HepG2 (cell line): ENCODE results near the gene HSPA1L. TPM values are rescaled to one million over a fixed set of nuclear protein-coding genes. Genes with fewer than 3 reads are reported as not detected.

ENCODE experiments used
- ATAC-seq: fragments of 200-7000 bp; cut with Tn5 transposase; 3 replicates; pipeline ENCODE4 v1.9.1; 2020; ENCODE audit warnings: mild to moderate bottlenecking, moderate library complexity
- BruUV-seq: library from RNA; stranded (reverse); fragments of 400-500 nt; replicated peaks from 2 replicates; lab custom pipeline; 2021; lab: Mats Ljungman, UMichigan
- CTCF ChIA-PET: fragments of 300-600 bp; formaldehyde crosslinking; extraction: SDS; loops from one replicate; lab custom pipeline; 2021; ENCODE audit warnings: low total read pairs, inconsistent platforms, low intra/inter-chr PET ratio; lab: Yijun Ruan, JAX
- POLR2A ChIA-PET: fragments of 350-600 bp; sonication (Branson Sonifier 250); formaldehyde crosslinking; loops from one replicate; lab custom pipeline; 2020; ENCODE audit warnings: antibody characterized with exemption, inconsistent platforms; lab: Yijun Ruan, JAX
- DNase-seq: peaks from one replicate; pipeline ENCODE4 v3.0.0-alpha.2; 2015; ENCODE audit warnings: low spot score
- FAIRE-seq: peaks from 3 replicates; lab custom pipeline; 2011; peaks lifted over from hg19 to GRCh38; lab: Jason Lieb, UNC
- H2AFZ ChIP-seq: one replicate; pipeline ENCODE4 v1.6.1; 2011; ENCODE audit warnings: low read length, inconsistent platforms
- H3K27ac ChIP-seq: fragments of 300-600 bp; 3 replicates; pipeline ENCODE4 v1.8.0; 2011; ENCODE audit warnings: mixed run types, mild to moderate bottlenecking, mixed read lengths, low read length, inconsistent platforms; ENCODE audit not compliant: insufficient read depth; ENCODE audit errors: extremely low read length
- H3K27me3 ChIP-seq, 2 experiments: fragments of 200-600 bp in 1 of 2; 2 replicates in 1 of 2; 3 replicates in 1 of 2; pipeline versions ENCODE4 v1.6.0 to v1.8.0; 2011; ENCODE audit warnings: low read length in 2 of 2, mild to moderate bottlenecking in 2 of 2, moderate library complexity in 2 of 2, inconsistent platforms in 1 of 2; ENCODE audit not compliant: insufficient read depth in 2 of 2, control insufficient read depth in 1 of 2
- H3K36me3 ChIP-seq, 2 experiments: fragments of 200-600 bp in 1 of 2; replicated peaks in 1 of 2; 2 replicates in 1 of 2; 3 replicates in 1 of 2; pipeline versions ENCODE4 v1.5.1 to v1.8.0; 2011; ENCODE audit warnings: low read length in 2 of 2, inconsistent platforms in 1 of 2; ENCODE audit not compliant: insufficient read depth in 2 of 2, control insufficient read depth in 1 of 2
- H3K4me1 ChIP-seq: 2 replicates; pipeline ENCODE4 v1.5.1; 2012; ENCODE audit warnings: low read length, inconsistent platforms; ENCODE audit not compliant: insufficient read depth
- H3K4me2 ChIP-seq: 2 replicates; pipeline ENCODE4 v1.6.0; 2011; ENCODE audit warnings: low read depth, low read length, inconsistent platforms
- H3K4me3 ChIP-seq, 3 experiments: fragments of 200-600 bp in 1 of 3; sonication (generic), shearing (Covaris generic) in 1 of 3; replicated peaks in 1 of 3; 2 replicates each; pipeline ENCODE4 v1.5.1; 2011 to 2016; ENCODE audit warnings: low read length in 3 of 3, inconsistent platforms in 2 of 3, low read depth in 2 of 3, mild to moderate bottlenecking in 2 of 3, control low read depth in 1 of 3, mixed read lengths in 1 of 3; ENCODE audit not compliant: insufficient read depth in 1 of 3
- H3K79me2 ChIP-seq: one replicate; pipeline ENCODE4 v1.6.1; 2011; ENCODE audit warnings: low read length, inconsistent platforms; ENCODE audit not compliant: insufficient read depth
- H3K9ac ChIP-seq: 2 replicates; pipeline ENCODE4 v1.6.0; 2011; ENCODE audit warnings: mild to moderate bottlenecking, low read depth, low read length, inconsistent platforms; ENCODE audit not compliant: insufficient read depth
- H3K9me3 ChIP-seq: 2 replicates; pipeline ENCODE4 v1.5.1; 2012; ENCODE audit warnings: mild to moderate bottlenecking, low read length
- H4K20me1 ChIP-seq: 2 replicates; pipeline ENCODE4 v1.6.0; 2011; ENCODE audit warnings: inconsistent platforms, mild to moderate bottlenecking, low read length, moderate library complexity; ENCODE audit not compliant: insufficient read depth
- CTCF ChIP-seq: sonication (generic); formaldehyde crosslinking; IDR thresholded peaks from 2 replicates; pipeline ENCODE4 v1.5.0; 2020; ENCODE audit warnings: mild to moderate bottlenecking, missing genetic modification reagents, moderate library complexity
- HMGXB4 ChIP-seq, 2 experiments: sonication (generic) in 1 of 2; formaldehyde crosslinking in 1 of 2; IDR thresholded peaks; 2 replicates each; pipeline versions ENCODE4 v1.4.0 to v1.6.1; 2018 to 2020; ENCODE audit warnings: missing genetic modification reagents in 2 of 2, borderline replicate concordance in 1 of 2, low read depth in 1 of 2, mild to moderate bottlenecking in 1 of 2, missing biosample characterization in 1 of 2
- PATZ1 ChIP-seq: sonication (generic); formaldehyde crosslinking; IDR thresholded peaks from 2 replicates; pipeline ENCODE4 v1.4.0; 2020; ENCODE audit warnings: missing genetic modification reagents
- RARG ChIP-seq: sonication (generic); formaldehyde crosslinking; IDR thresholded peaks from 2 replicates; pipeline ENCODE4 v1.4.0; 2020; ENCODE audit warnings: low read depth, mild to moderate bottlenecking, missing genetic modification reagents
- RBM22 ChIP-seq: fragments of 200-400 bp; formaldehyde crosslinking; optimal IDR thresholded peaks from 2 replicates; pipeline ENCODE3; 2017; ENCODE audit warnings: mild to moderate bottlenecking, low read length, moderate library complexity
- SALL1 ChIP-seq: sonication (generic); formaldehyde crosslinking; IDR thresholded peaks from 2 replicates; pipeline ENCODE4 v1.8.0; 2022; ENCODE audit warnings: mild to moderate bottlenecking, missing genetic modification reagents
- SAP130 ChIP-seq: IDR thresholded peaks from 2 replicates; pipeline ENCODE4 v1.6.1; 2016; ENCODE audit warnings: low read depth
- ZNF253 ChIP-seq: sonication (generic); formaldehyde crosslinking; IDR thresholded peaks from 2 replicates; pipeline ENCODE4 v1.8.0; 2022; ENCODE audit warnings: mild to moderate bottlenecking, missing genetic modification reagents, borderline replicate concordance
- ZNF30 ChIP-seq: sonication (generic); formaldehyde crosslinking; IDR thresholded peaks from 2 replicates; pipeline ENCODE4 v1.5.0; 2020; ENCODE audit warnings: mild to moderate bottlenecking, missing genetic modification reagents
- ZNF335 ChIP-seq: sonication (generic); formaldehyde crosslinking; IDR thresholded peaks from 2 replicates; pipeline ENCODE4 v1.4.0; 2020; ENCODE audit warnings: missing genetic modification reagents
- ZNF530 ChIP-seq: sonication (generic); formaldehyde crosslinking; IDR thresholded peaks from 2 replicates; pipeline ENCODE4 v1.5.0; 2020; ENCODE audit warnings: low read depth, mild to moderate bottlenecking, missing genetic modification reagents
- WGBS: methylation state at CpG from one replicate; pipeline ENCODE4 v1.1.6; 2017; ENCODE audit warnings: low lambda C conversion rate; 5-methylcytosine and 5-hydroxymethylcytosine counted together
- in situ Hi-C: cut with HindIII; loops from 2 replicates; pipeline ENCODE4 v1.10.0; 2017; ENCODE audit warnings: low pct_unique_long_range_greater_than_20kb; ENCODE audit not compliant: extremely low pct_ligation_motif_present
- intact Hi-C: fragments of 100-400 bp; cut with micrococcal nuclease; formaldehyde crosslinking; loops from one replicate; pipeline ENCODE4 v1.10.0; 2022; ENCODE audit not compliant: unreplicated experiment
- polyA plus RNA-seq, 8 experiments: library from polyadenylated mRNA; depleted of rRNA in 3 of 8; stranded (reverse) in 7 of 8; unstranded in 1 of 8; fragments of >200 nt; fragmentation: Illumina TruSeq in 4 of 8; extraction: Trizol in 4 of 8; gene quantifications; 2 replicates each; pipeline versions ENCODE4 v1.2.1 to v1.2.3, GENCODE V29; 2011 to 2016; ENCODE audit warnings: low read depth in 4 of 8, missing spikeins in 1 of 8, mixed read lengths in 1 of 8; ENCODE audit not compliant: insufficient read depth in 1 of 8
- total RNA-seq, 5 experiments: library from RNA; depleted of rRNA; stranded (reverse); fragments of >200 nt; fragmentation: Illumina TruSeq; extraction: Trizol; gene quantifications; 2 replicates each; pipeline ENCODE4 v1.2.3, GENCODE V29; 2016; ENCODE audit warnings: low read depth in 1 of 5
- TF ChIP-seq, protein P1 (sequence below): sonication (generic); formaldehyde crosslinking; IDR thresholded peaks from 2 replicates; pipeline ENCODE4 v1.5.1; 2020; ENCODE audit warnings: mild to moderate bottlenecking, missing genetic modification reagents, moderate library complexity

HSPA1L gene
- total and polyA plus RNA-seq, 2 of the 13 experiments (the other 11 are each of a cell fraction or from before 2014, with no cell fraction given): 0.55 to 1.0 TPM

GRCh38 chr6:31791324-31792089 lies 23.6 kb downstream of the HSPA1L start:
- intact Hi-C loops: no loop called here
- H3K4me2 ChIP-seq: no peak overlapping the region
- CTCF ChIA-PET: interaction anchor here (0.6 to 2.6 kb wide), 5 partner anchors 19 to 322 kb away, joined by 3 to 10 read pairs (median 3); no protein-coding TSS in a partner anchor
- TF ChIP-seq ZNF253 (CRISPR knock-in tag): 0 out of 2 replicates have a peak, but pooled peaks have one; percentile 17
- peak; percentile 93 for TF ChIP-seq ZNF335 (CRISPR knock-in tag)
- 0 out of 2 replicates have a peak, but pooled peaks have one; percentile 45 for TF ChIP-seq ZNF530 (CRISPR knock-in tag)
- TF ChIP-seq CTCF (CRISPR knock-in tag): peak; percentile 79
- TF ChIP-seq HMGXB4 (CRISPR knock-in tag; IDR thresholded peaks at IDR 0.05; ENCODE audit: borderline replicate concordance in 1 of 2, low read depth in 1 of 2): peak in 1 of 2 experiments; percentile 49; a peak in 1 of 4 replicates
- no peak for TF ChIP-seq RARG (CRISPR knock-in tag)
- TF ChIP-seq SAP130 (CRISPR knock-in tag): peak; percentile 54
- TF ChIP-seq ZNF30: no peak
- TF ChIP-seq SALL1 (CRISPR knock-in tag): 0 out of 2 replicates have a peak, but pooled peaks have one; percentile 15
- peak; percentile 41; the same call in 1 of the 2 replicates for TF ChIP-seq PATZ1 (CRISPR knock-in tag)
- no peak for TF ChIP-seq RBM22
- TF ChIP-seq, protein P1, sequence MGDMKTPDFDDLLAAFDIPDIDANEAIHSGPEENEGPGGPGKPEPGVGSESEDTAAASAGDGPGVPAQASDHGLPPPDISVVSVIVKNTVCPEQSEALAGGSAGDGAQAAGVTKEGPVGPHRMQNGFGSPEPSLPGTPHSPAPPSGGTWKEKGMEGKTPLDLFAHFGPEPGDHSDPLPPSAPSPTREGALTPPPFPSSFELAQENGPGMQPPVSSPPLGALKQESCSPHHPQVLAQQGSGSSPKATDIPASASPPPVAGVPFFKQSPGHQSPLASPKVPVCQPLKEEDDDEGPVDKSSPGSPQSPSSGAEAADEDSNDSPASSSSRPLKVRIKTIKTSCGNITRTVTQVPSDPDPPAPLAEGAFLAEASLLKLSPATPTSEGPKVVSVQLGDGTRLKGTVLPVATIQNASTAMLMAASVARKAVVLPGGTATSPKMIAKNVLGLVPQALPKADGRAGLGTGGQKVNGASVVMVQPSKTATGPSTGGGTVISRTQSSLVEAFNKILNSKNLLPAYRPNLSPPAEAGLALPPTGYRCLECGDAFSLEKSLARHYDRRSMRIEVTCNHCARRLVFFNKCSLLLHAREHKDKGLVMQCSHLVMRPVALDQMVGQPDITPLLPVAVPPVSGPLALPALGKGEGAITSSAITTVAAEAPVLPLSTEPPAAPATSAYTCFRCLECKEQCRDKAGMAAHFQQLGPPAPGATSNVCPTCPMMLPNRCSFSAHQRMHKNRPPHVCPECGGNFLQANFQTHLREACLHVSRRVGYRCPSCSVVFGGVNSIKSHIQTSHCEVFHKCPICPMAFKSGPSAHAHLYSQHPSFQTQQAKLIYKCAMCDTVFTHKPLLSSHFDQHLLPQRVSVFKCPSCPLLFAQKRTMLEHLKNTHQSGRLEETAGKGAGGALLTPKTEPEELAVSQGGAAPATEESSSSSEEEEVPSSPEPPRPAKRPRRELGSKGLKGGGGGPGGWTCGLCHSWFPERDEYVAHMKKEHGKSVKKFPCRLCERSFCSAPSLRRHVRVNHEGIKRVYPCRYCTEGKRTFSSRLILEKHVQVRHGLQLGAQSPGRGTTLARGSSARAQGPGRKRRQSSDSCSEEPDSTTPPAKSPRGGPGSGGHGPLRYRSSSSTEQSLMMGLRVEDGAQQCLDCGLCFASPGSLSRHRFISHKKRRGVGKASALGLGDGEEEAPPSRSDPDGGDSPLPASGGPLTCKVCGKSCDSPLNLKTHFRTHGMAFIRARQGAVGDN (CRISPR knock-in tag): peak; percentile 23

More at GRCh38 chr6:31791324-31792089, 23.6 kb downstream of the HSPA1L start:
- peaks cover 9 to 31% of the 10 kb centered on the region in 2 experiments for H3K36me3 ChIP-seq
- POLR2A ChIA-PET: interaction anchor here (0.5 to 3.6 kb wide), 16 partner anchors 13 to 149 kb away, joined by 3 to 40 read pairs (median 6); partner anchors contain the start of genes C6orf47, CLIC1, EHMT2 and HSPA1A
- in situ Hi-C loops: no loop called here
- H3K4me3 ChIP-seq: no peak overlapping the region
- H2AFZ ChIP-seq: no peak overlapping the region
- peaks cover 25% of the 10 kb centered on the region for H3K4me1 ChIP-seq
- H4K20me1 ChIP-seq: no peaks in the 10 kb centered on the region
- BruUV-seq: no TSS peak
- no peaks in the 10 kb centered on the region; a peak in 1 of 5 replicates for H3K27me3 ChIP-seq
- H3K79me2 ChIP-seq: peaks cover 22% of the 10 kb centered on the region
- H3K9me3 ChIP-seq: no peaks in the 10 kb centered on the region
- H3K27ac ChIP-seq: no peak overlapping the region
- FAIRE-seq (peak; percentile 76), DNase-seq (peak; percentile 65), ATAC-seq (peak; percentile 63)
- WGBS: 75% methylated on average over 10 of the region's 12 CpGs
- H3K9ac ChIP-seq: no peak overlapping the region
